Ovary (tissue), 3 donors: ENCODE measurements around the gene RRP8.

ENCODE experiments used
- POLR2A ChIP-seq: fragments of 450-650 bp; IDR thresholded peaks from one replicate; pipeline ENCODE4 v1.6.1; 2017; ENCODE audit warnings: antibody characterized with exemption, mild to moderate bottlenecking, moderate library complexity
- TF ChIP-seq, protein P1 (sequence below), 3 donors: fragments of 450-650 bp in 2 of 3; fragments of 200-600 bp in 1 of 3; IDR thresholded peaks; one replicate each; pipeline versions ENCODE4 v1.5.1 to v1.8.0; 2016 to 2022; ENCODE audit warnings: antibody characterized with exemption in 3 of 3, mild to moderate bottlenecking in 1 of 3
- donor health status: DM: no; HTN: no; CAD: no.

DNA sequence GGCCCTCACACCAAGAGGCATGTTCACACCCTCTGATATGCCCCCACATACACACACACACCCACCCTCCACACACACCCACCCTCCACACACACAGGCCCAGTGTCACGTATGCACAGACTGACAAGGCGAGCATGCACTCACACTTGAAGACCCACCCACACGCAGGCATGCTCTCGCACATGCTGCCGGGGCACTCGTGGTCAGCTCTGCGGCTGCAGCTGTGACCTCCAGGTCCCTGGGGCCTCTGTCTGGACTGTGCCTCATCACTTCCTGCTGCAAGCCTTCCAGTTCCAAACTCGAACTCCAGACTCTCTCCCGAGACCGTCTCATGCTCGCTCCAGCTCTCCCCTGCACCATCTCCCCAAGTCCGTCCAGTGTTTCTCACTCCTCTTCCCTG, 42.7 kb upstream of the RRP8 start:
- no peak for TF ChIP-seq POLR2A
- TF ChIP-seq, protein P1, sequence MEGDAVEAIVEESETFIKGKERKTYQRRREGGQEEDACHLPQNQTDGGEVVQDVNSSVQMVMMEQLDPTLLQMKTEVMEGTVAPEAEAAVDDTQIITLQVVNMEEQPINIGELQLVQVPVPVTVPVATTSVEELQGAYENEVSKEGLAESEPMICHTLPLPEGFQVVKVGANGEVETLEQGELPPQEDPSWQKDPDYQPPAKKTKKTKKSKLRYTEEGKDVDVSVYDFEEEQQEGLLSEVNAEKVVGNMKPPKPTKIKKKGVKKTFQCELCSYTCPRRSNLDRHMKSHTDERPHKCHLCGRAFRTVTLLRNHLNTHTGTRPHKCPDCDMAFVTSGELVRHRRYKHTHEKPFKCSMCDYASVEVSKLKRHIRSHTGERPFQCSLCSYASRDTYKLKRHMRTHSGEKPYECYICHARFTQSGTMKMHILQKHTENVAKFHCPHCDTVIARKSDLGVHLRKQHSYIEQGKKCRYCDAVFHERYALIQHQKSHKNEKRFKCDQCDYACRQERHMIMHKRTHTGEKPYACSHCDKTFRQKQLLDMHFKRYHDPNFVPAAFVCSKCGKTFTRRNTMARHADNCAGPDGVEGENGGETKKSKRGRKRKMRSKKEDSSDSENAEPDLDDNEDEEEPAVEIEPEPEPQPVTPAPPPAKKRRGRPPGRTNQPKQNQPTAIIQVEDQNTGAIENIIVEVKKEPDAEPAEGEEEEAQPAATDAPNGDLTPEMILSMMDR (IDR thresholded peaks at IDR 0.05): no peak
